Erythroblast (primary cell): ENCODE measurements around the gene HTR2C.

ENCODE experiments used
- GATA1 ChIP-seq: IDR thresholded peaks from 2 replicates; pipeline ENCODE4 v1.6.1; 2011; ENCODE audit warnings: low read depth, mild to moderate bottlenecking, control low read depth, low read length, moderate library complexity
- POLR2A ChIP-seq: IDR thresholded peaks from 2 replicates; pipeline ENCODE4 v1.6.1; 2011; ENCODE audit warnings: mild to moderate bottlenecking, low read length

- TF ChIP-seq POLR2A (no peak), GATA1 (no peak)
Observed at GRCh38 chrX:114906984-114907510, 323.2 kb downstream of the HTR2C start.
